Mucosa of descending colon (tissue), 3 donors: ENCODE measurements around the gene TMEM263. TPM values are rescaled to one million over a fixed set of nuclear protein-coding genes. Genes with fewer than 3 reads are reported as not detected.

Experiments
- ATAC-seq: fragments of 200-7000 bp; cut with Tn5 transposase; one replicate; pipeline ENCODE4 v1.9.1; 2020; ENCODE audit warnings: mild to moderate bottlenecking, moderate library complexity
- DNase-seq, 3 donors: peaks; one replicate each; pipeline ENCODE4 v3.0.0-alpha.2; 2020
- H3K36me3 ChIP-seq: fragments of 200-600 bp; one replicate; pipeline ENCODE4 v1.8.0; 2021; ENCODE audit warnings: low read depth, mild to moderate bottlenecking
- H3K4me1 ChIP-seq: fragments of 200-600 bp; one replicate; pipeline ENCODE4 v1.8.0; 2021; ENCODE audit warnings: low read depth, mild to moderate bottlenecking
- H3K4me3 ChIP-seq: fragments of 200-600 bp; one replicate; pipeline ENCODE4 v1.8.0; 2021; ENCODE audit warnings: mild to moderate bottlenecking
- H3K9me3 ChIP-seq: fragments of 200-600 bp; one replicate; pipeline ENCODE4 v1.8.0; 2021; ENCODE audit warnings: mild to moderate bottlenecking
- intact Hi-C, 2 donors: fragments of 100-400 bp; cut with DNase I in 1 of 2; cut with micrococcal nuclease in 1 of 2; formaldehyde crosslinking; loops; one replicate each; pipeline versions ENCODE4 v1.11.0 to v1.11.1; 2022; cut with DNase I, micrococcal nuclease
- total RNA-seq, 3 donors: library from RNA; stranded (reverse); fragmentation: NEBNext Ultra II Directional in 2 of 3; extraction: Animal tissue kit (Norgen Biotek cat#: 25700) in 2 of 3; gene quantifications; one replicate each; pipeline versions ENCODE4 v1.2.1 to v1.2.4, GENCODE V29; 2021 to 2023
- TF ChIP-seq, protein P1 (sequence below): fragments of 200-600 bp; IDR thresholded peaks from one replicate; pipeline ENCODE4 v1.8.0; 2022; ENCODE audit warnings: antibody characterized with exemption, mild to moderate bottlenecking
- donor health status: DM: no; HTN: no; CAD: no; lungs with moderate emphysema.
- donor health status: DM: no; HTN: no; CAD: no.
- donor health status: DM: no; HTN: yes; CAD: no.

Gene TMEM263
- total RNA-seq, 3 donors from 2014 or later: 20.3 to 38.6 (median 27.0) TPM

DNA sequence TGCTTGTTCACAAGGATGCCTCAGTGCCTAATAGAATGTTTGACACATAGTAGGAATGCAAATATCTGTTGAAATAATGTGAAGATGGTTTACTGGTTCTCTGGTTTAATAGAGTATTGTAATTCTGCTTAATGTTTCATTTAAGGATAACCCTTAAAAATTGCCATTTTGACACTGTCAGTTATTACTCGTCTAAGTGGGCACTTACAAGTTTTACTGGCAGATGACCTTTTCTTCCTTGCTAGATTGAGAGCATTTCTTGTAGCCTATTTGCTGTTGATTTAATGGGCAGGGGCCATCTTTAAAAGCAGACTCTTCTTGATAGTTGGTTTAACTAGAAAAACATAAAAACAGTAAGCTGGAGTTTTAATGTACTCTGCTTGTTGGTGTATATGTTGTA is 1.9 kb downstream of the TMEM263 start:
- Histone ChIP-seq H3K4me3 (no peak overlapping the region), H3K9me3 (no peaks in the 10 kb centered on the region), H3K36me3 (no peaks in the 10 kb centered on the region), H3K4me1 (peaks cover 10% of the 10 kb centered on the region)
- DNase-seq (no peak), ATAC-seq (no peak)
- TF ChIP-seq, protein P1, sequence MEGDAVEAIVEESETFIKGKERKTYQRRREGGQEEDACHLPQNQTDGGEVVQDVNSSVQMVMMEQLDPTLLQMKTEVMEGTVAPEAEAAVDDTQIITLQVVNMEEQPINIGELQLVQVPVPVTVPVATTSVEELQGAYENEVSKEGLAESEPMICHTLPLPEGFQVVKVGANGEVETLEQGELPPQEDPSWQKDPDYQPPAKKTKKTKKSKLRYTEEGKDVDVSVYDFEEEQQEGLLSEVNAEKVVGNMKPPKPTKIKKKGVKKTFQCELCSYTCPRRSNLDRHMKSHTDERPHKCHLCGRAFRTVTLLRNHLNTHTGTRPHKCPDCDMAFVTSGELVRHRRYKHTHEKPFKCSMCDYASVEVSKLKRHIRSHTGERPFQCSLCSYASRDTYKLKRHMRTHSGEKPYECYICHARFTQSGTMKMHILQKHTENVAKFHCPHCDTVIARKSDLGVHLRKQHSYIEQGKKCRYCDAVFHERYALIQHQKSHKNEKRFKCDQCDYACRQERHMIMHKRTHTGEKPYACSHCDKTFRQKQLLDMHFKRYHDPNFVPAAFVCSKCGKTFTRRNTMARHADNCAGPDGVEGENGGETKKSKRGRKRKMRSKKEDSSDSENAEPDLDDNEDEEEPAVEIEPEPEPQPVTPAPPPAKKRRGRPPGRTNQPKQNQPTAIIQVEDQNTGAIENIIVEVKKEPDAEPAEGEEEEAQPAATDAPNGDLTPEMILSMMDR: no peak
- intact Hi-C loops: no loop called here

DNA sequence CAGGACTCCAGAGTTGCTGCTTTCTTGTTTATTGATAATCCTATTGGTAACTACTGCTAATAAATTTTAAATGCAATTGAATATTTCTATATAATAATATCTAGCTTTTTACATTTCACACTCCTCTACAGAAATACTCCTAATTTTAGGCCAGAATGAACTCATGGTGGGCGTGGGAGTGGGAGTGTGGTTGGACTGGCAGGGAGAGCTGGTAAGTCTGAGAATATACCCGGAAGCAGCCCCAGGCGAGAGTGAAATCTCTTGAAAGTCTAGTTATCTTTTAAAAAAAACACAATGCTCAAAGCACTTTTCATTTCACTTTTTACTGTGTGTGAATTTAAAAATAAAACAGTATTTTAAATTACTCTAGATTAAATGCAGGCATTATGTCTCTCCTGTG is 4.7 kb downstream of the TMEM263 start:
- ATAC-seq (no peak), DNase-seq (no peak)
- H3K36me3 ChIP-seq: no peaks in the 10 kb centered on the region
- H3K4me3 ChIP-seq: no peak overlapping the region
- no peaks in the 10 kb centered on the region for H3K9me3 ChIP-seq
- intact Hi-C loops: no loop called here
- TF ChIP-seq, protein P1: no peak
- peaks cover 10% of the 10 kb centered on the region for H3K4me1 ChIP-seq

DNA sequence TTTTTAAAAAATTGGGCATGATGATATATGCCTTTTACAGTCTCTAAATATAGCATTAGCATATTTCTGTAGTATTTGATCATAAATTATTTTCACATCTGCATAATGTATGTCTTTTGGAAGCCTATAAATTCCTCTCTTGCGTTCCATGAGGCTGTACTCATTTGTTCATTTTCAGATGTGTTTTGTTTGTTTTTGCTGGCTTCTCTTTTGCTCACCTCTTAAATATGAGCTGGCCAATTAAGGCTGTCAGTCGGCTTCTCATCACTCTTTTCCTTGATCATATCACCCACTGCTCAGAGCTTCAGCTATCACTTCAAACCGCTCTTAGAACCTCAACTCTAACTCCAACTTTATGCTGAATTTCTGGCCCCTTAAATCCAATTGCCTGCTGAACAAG is 6.6 kb downstream of the TMEM263 start:
- no peaks in the 10 kb centered on the region for H3K36me3 ChIP-seq
- H3K4me1 ChIP-seq: peaks cover 8% of the 10 kb centered on the region
- no peak for ATAC-seq
- no peak for DNase-seq
- TF ChIP-seq, protein P1: no peak
- intact Hi-C loops: no loop called here
- no peak overlapping the region for H3K4me3 ChIP-seq
- no peaks in the 10 kb centered on the region for H3K9me3 ChIP-seq

DNA sequence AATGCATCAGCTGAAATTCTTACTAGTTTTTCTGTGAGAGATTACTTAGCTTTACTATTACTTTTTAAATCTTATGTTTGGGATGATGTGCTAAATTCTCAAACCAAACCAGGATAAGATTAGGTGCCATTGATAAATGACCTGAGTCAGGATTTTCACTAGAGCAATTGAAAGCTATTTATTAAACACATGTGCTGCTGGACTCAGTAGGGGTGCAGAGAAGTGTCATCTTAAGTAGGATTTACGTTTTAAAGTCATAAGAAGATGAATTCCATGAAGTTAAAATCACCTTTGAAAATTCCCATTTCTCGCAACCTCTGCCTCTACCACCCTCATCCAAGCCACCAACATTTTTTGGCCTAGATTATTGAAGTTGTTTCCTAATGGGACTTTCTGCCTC is 8.8 kb downstream of the TMEM263 start:
- H3K4me1 ChIP-seq: no peaks in the 10 kb centered on the region
- TF ChIP-seq, protein P1: no peak
- ATAC-seq: no peak
- no peak for DNase-seq
- no peak overlapping the region for H3K4me3 ChIP-seq
- no peaks in the 10 kb centered on the region for H3K36me3 ChIP-seq
- intact Hi-C loops: no loop called here
- H3K9me3 ChIP-seq: no peaks in the 10 kb centered on the region

DNA sequence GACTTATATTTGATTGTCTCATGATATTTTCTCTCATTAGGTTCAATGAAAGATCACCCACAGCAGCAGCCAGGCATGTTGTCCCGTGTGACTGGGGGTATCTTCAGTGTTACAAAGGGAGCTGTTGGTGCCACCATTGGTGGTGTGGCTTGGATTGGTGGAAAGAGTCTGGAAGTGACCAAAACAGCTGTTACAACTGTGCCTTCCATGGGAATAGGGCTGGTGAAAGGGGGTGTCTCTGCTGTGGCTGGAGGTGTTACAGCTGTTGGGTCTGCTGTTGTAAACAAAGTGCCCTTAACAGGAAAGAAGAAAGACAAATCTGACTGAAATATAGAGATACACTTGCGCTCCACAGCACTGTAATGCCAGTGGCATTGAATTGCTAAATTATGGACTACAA is 15.4 kb downstream of the TMEM263 start:
- DNase-seq: no peak
- intact Hi-C loops: no loop called here
- Histone ChIP-seq H3K36me3 (no peaks in the 10 kb centered on the region), H3K9me3 (no peaks in the 10 kb centered on the region), H3K4me1 (peaks cover 17% of the 10 kb centered on the region), H3K4me3 (no peak overlapping the region)
- no peak for ATAC-seq
- TF ChIP-seq, protein P1: no peak

DNA sequence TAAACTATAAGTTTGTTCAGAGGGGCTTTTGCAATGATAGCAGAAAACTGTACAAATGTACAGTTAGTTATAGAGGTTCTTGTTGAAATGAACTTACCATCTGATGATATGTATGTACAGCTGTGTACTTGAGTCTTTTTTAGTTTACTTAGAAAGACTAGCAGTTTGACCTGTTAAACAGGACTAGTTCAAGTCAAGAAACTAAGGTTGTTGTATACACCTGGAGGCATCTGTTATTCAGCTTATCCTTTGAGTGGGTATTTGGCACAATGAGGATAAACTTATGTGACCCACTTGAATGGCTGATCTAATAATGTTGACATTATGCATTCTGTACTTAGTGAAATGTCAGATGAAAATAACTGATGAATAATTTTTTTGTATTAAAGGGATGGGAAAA is 17.8 kb downstream of the TMEM263 start:
- no peak for DNase-seq
- no peak for ATAC-seq
- intact Hi-C loops: no loop called here
- TF ChIP-seq, protein P1: no peak
- H3K9me3 ChIP-seq: no peaks in the 10 kb centered on the region
- peaks cover 28% of the 10 kb centered on the region for H3K4me1 ChIP-seq
- no peak overlapping the region for H3K4me3 ChIP-seq
- no peaks in the 10 kb centered on the region for H3K36me3 ChIP-seq
